NCI-H82 (cell line): ENCODE data around the gene ELMO1.

ENCODE experiments used
- DNase-seq: peaks from one replicate; lab custom pipeline; 2025; lab: John Stamatoyannopoulos, UW

ELMO1 gene

GRCh38 chr7:36823353-36823752 lies 625.3 kb downstream of the ELMO1 start:
- no peak for DNase-seq

- DNase-seq, result no peak
These were observed 627.0 kb downstream of the ELMO1 start for GRCh38 chr7:36821617-36822016.

GRCh38 chr7:36820527-36821170 lies 628.0 kb downstream of the ELMO1 start:
- DNase-seq, result no peak

- no peak for DNase-seq
These were observed 629.0 kb downstream of the ELMO1 start for GRCh38 chr7:36819639-36820038.

GRCh38 chr7:36814311-36814710 lies 634.4 kb downstream of the ELMO1 start:
- no peak for DNase-seq

GRCh38 chr7:36811807-36812206 lies 636.9 kb downstream of the ELMO1 start:
- no peak for DNase-seq

- DNase-seq, result no peak
These were observed 638.2 kb downstream of the ELMO1 start for GRCh38 chr7:36810489-36810888.

- DNase-seq, result no peak
These were observed 638.6 kb downstream of the ELMO1 start for GRCh38 chr7:36810032-36810431.

GRCh38 chr7:36809510-36809909 lies 639.2 kb downstream of the ELMO1 start:
- no peak for DNase-seq

GRCh38 chr7:36809086-36809485 lies 639.6 kb downstream of the ELMO1 start:
- DNase-seq, result no peak

- DNase-seq, result no peak
These were observed 641.8 kb downstream of the ELMO1 start for GRCh38 chr7:36806891-36807290.
